AG04450 (cell line): ENCODE measurements around the gene SHC3. TPM values are rescaled to one million over a fixed set of nuclear protein-coding genes. Genes with fewer than 3 reads are reported as not detected.

Experiments
- CTCF ChIA-PET: fragments of 300-600, 350-600 bp; formaldehyde crosslinking; extraction: SDS; loops from one replicate; lab custom pipeline; 2022; ENCODE audit warnings: antibody characterized with exemption, inconsistent platforms; lab: Charles Lee
- POLR2A ChIA-PET: fragments of 350-600 bp; formaldehyde crosslinking; extraction: SDS; loops from one replicate; lab custom pipeline; 2021; ENCODE audit warnings: antibody characterized with exemption, inconsistent platforms; lab: Yijun Ruan, JAX
- DNase-seq: peaks from one replicate; pipeline ENCODE4 v3.0.0-alpha.2; 2011; ENCODE audit warnings: low read depth, low spot score
- H3K27ac ChIP-seq: one replicate; pipeline ENCODE4 v1.5.1; 2012; ENCODE audit warnings: low read depth, low read length, control low read depth
- H3K27me3 ChIP-seq: one replicate; pipeline ENCODE4 v1.6.0; 2012; ENCODE audit warnings: low read length; ENCODE audit not compliant: control insufficient read depth, insufficient read depth
- H3K4me3 ChIP-seq: 2 replicates; pipeline ENCODE4 v1.5.1; 2011; ENCODE audit warnings: mild to moderate bottlenecking, low read depth, low read length, control low read depth
- H3K9me3 ChIP-seq: 2 replicates; pipeline ENCODE4 v1.5.1; 2012; ENCODE audit warnings: low read length; ENCODE audit not compliant: control insufficient read depth, insufficient read depth
- CTCF ChIP-seq: IDR thresholded peaks from 2 replicates; pipeline ENCODE4 v1.5.1; 2011; ENCODE audit warnings: low read depth, low read length, control low read depth, inconsistent platforms
- polyA plus RNA-seq: library from polyadenylated mRNA; depleted of rRNA; stranded (reverse); fragments of >200 nt; gene quantifications from 2 replicates; pipeline ENCODE4 v1.2.3, GENCODE V29; 2011

The SHC3 gene
- polyA plus RNA-seq, 1 experiment, result 4.3 TPM

GRCh38 chr9:88993327-88993726 is 185.3 kb downstream of the SHC3 start:
- ChIA-PET POLR2A (interaction anchor here (0.6 kb wide), 1 partner anchor 340 kb away, joined by 3 read pairs; no protein-coding TSS in a partner anchor), CTCF (interaction anchor here (0.5 to 0.6 kb wide), 2 partner anchors 268 to 1258 kb away, joined by 3 to 7 read pairs; no protein-coding TSS in a partner anchor)
- Histone ChIP-seq H3K9me3 (no peaks in the 10 kb centered on the region; the same call in 1 of the 2 replicates), H3K4me3 (peak overlapping the region; percentile 91), H3K27me3 (no peaks in the 10 kb centered on the region), H3K27ac (no peak overlapping the region)
- DNase-seq, result no peak
- no peak for TF ChIP-seq CTCF

GRCh38 chr9:88992556-88992955 is 186.1 kb downstream of the SHC3 start:
- DNase-seq, result no peak
- CTCF ChIA-PET, result interaction anchor here (0.6 to 1.4 kb wide), 4 partner anchors 8 to 399 kb away, joined by 3 to 5 read pairs (median 4); no protein-coding TSS in a partner anchor
- H3K4me3 ChIP-seq, result peak overlapping the region; percentile 91
- no peaks in the 10 kb centered on the region for H3K27me3 ChIP-seq
- no peak overlapping the region for H3K27ac ChIP-seq
- POLR2A ChIA-PET, result interaction anchor here (1.0 kb wide), 1 partner anchor 168 kb away, joined by 3 read pairs; no protein-coding TSS in a partner anchor
- H3K9me3 ChIP-seq, result no peaks in the 10 kb centered on the region; the same call in 1 of the 2 replicates
- no peak for TF ChIP-seq CTCF

- H3K27me3 ChIP-seq, result peaks cover 4% of the 10 kb centered on the region
- H3K9me3 ChIP-seq, result no peaks in the 10 kb centered on the region; the same call in 1 of the 2 replicates
- ChIA-PET POLR2A (interaction anchor here (0.7 to 1.0 kb wide), 2 partner anchors 167 to 245 kb away, joined by 3 read pairs; no protein-coding TSS in a partner anchor), CTCF (interaction anchor here (0.6 to 1.4 kb wide), 5 partner anchors 10 to 398 kb away, joined by 3 to 5 read pairs (median 4); no protein-coding TSS in a partner anchor)
- DNase-seq, result no peak
- no peak for TF ChIP-seq CTCF
- H3K27ac ChIP-seq, result peak within 1 kb of the TSS; percentile 21
- H3K4me3 ChIP-seq, result peak within 1 kb of the TSS; percentile 91
These were observed 187.3 kb downstream of the SHC3 start, which contains the start of gene S1PR3 for GRCh38 chr9:88991066-88992034. TSS of gene S1PR3 (plus strand) at chr9:88991468. CDS start at chr9:89001201, 9,733 bp downstream.

GRCh38 chr9:88990729-88991065 is 187.9 kb downstream of the SHC3 start:
- CTCF ChIA-PET, result interaction anchor here (0.7 kb wide), 1 partner anchor 394 kb away, joined by 5 read pairs; no protein-coding TSS in a partner anchor
- H3K4me3 ChIP-seq, result peak overlapping the region; percentile 91
- peak; percentile 22; the same call in 1 of the 2 replicates for TF ChIP-seq CTCF

More at GRCh38 chr9:88990729-88991065, 187.9 kb downstream of the SHC3 start:
- Histone ChIP-seq H3K9me3 (no peaks in the 10 kb centered on the region; the same call in 1 of the 2 replicates), H3K27ac (peak overlapping the region; percentile 21), H3K27me3 (peaks cover 4% of the 10 kb centered on the region)
- no peak for DNase-seq
- POLR2A ChIA-PET, result no interaction called here
